OCI-LY3 (cell line): ENCODE measurements around the gene OSBPL2.

Experiments
- H2AFZ ChIP-seq: fragments of 200-600, 300-600 bp; shearing (Covaris generic); 2 replicates; pipeline ENCODE4 v1.6.0; 2014; ENCODE audit warnings: antibody characterized with exemption, low read depth, low read length
- H3K27ac ChIP-seq: fragments of 200-600, 300-600 bp; sonication (generic); 2 replicates; pipeline ENCODE4 v1.5.1; 2014; ENCODE audit warnings: mild to moderate bottlenecking, low read length, moderate library complexity, mixed read lengths
- H3K27me3 ChIP-seq: fragments of 200-600, 300-600 bp; sonication (generic); 2 replicates; pipeline ENCODE4 v1.6.1; 2014; ENCODE audit warnings: low read depth, low read length, mixed read lengths
- H3K36me3 ChIP-seq: fragments of 200-600, 300-600 bp; sonication (generic); replicated peaks from 2 replicates; pipeline ENCODE3; 2014; ENCODE audit warnings: low read depth, low read length, mixed read lengths
- H3K4me1 ChIP-seq: fragments of 300-600, 200-600 bp; sonication (generic); 2 replicates; pipeline ENCODE4 v1.6.1; 2014; ENCODE audit warnings: low read length, mixed read lengths
- H3K4me2 ChIP-seq: fragments of 200-600, 300-600 bp; sonication (generic); 2 replicates; pipeline ENCODE4 v1.6.1; 2014; ENCODE audit warnings: low read length, mixed read lengths
- H3K4me3 ChIP-seq: fragments of 300-600, 200-600 bp; sonication (generic); 2 replicates; pipeline ENCODE4 v1.5.1; 2014; ENCODE audit warnings: antibody characterized with exemption, mild to moderate bottlenecking, low read length, moderate library complexity
- H3K79me2 ChIP-seq: fragments of 300-600, 200-600 bp; shearing (Covaris generic); 2 replicates; pipeline ENCODE4 v1.6.1; 2014; ENCODE audit warnings: mild to moderate bottlenecking, low read length, mixed read lengths
- H3K9ac ChIP-seq: fragments of 300-600, 200-600 bp; shearing (Covaris generic); 2 replicates; pipeline ENCODE4 v1.6.0; 2014; ENCODE audit warnings: mild to moderate bottlenecking, low read length, moderate library complexity
- H3K9me3 ChIP-seq: fragments of 200-600, 300-600 bp; shearing (Covaris generic); 2 replicates; pipeline ENCODE4 v1.6.1; 2014; ENCODE audit warnings: low read length, mixed read lengths; ENCODE audit not compliant: insufficient read depth
- H4K20me1 ChIP-seq: fragments of 200-600, 300-600 bp; sonication (generic); 2 replicates; pipeline ENCODE4 v1.6.1; 2016; ENCODE audit warnings: low read length, mixed read lengths; ENCODE audit not compliant: insufficient read depth
- CTCF ChIP-seq: fragments of 200-600, 300-600 bp; sonication (generic); IDR thresholded peaks from 2 replicates; pipeline ENCODE4 v1.5.1; 2014; ENCODE audit warnings: antibody characterized with exemption, low read length, low read depth
- EZH2phosphoT487 ChIP-seq: fragments of 200-600 bp; shearing (Covaris generic); IDR thresholded peaks from 2 replicates; pipeline ENCODE4 v1.6.1; 2018; ENCODE audit warnings: antibody characterized with exemption, mixed run types, low read depth

OSBPL2 gene

GRCh38 chr20:62200491-62201172 lies 37.7 kb upstream of the OSBPL2 start:
- H2AFZ ChIP-seq = no peak overlapping the region
- peaks cover 44% of the 10 kb centered on the region for H3K36me3 ChIP-seq
- no peak overlapping the region for H3K4me2 ChIP-seq
- no peaks in the 10 kb centered on the region for H4K20me1 ChIP-seq
- H3K9me3 ChIP-seq = no peaks in the 10 kb centered on the region
- H3K79me2 ChIP-seq = no peaks in the 10 kb centered on the region
- H3K4me3 ChIP-seq = no peak overlapping the region
- H3K4me1 ChIP-seq = peaks cover 7% of the 10 kb centered on the region
- H3K27ac ChIP-seq = no peak overlapping the region
- no peaks in the 10 kb centered on the region for H3K27me3 ChIP-seq
- TF ChIP-seq EZH2phosphoT487 (no peak), CTCF (no peak)
- no peak overlapping the region for H3K9ac ChIP-seq

GRCh38 chr20:62201173-62202082 lies 36.9 kb upstream of the OSBPL2 start:
- Histone ChIP-seq H3K4me1 (no peaks in the 10 kb centered on the region), H2AFZ (no peak overlapping the region), H3K9ac (no peak overlapping the region), H3K4me2 (no peak overlapping the region), H3K9me3 (no peaks in the 10 kb centered on the region), H3K36me3 (peaks cover 44% of the 10 kb centered on the region), H4K20me1 (no peaks in the 10 kb centered on the region), H3K27me3 (no peaks in the 10 kb centered on the region), H3K79me2 (no peaks in the 10 kb centered on the region), H3K27ac (no peak overlapping the region), H3K4me3 (no peak overlapping the region)
- no peak for TF ChIP-seq EZH2phosphoT487
- TF ChIP-seq CTCF = no peak

GRCh38 chr20:62202083-62202395 lies 36.3 kb upstream of the OSBPL2 start:
- TF ChIP-seq CTCF (no peak), EZH2phosphoT487 (no peak)
- H3K36me3 ChIP-seq = peaks cover 44% of the 10 kb centered on the region

GRCh38 chr20:62202676-62203377 lies 35.5 kb upstream of the OSBPL2 start:
- Histone ChIP-seq H4K20me1 (no peaks in the 10 kb centered on the region), H3K36me3 (peaks cover 38% of the 10 kb centered on the region), H3K79me2 (no peaks in the 10 kb centered on the region), H3K27ac (no peak overlapping the region), H3K4me2 (no peak overlapping the region), H3K4me3 (no peak overlapping the region), H3K4me1 (no peaks in the 10 kb centered on the region), H3K9ac (no peak overlapping the region), H2AFZ (no peak overlapping the region), H3K27me3 (no peaks in the 10 kb centered on the region), H3K9me3 (no peaks in the 10 kb centered on the region)
- no peak for TF ChIP-seq CTCF
- TF ChIP-seq EZH2phosphoT487 = no peak

More at GRCh38 chr20:62202083-62202395, 36.3 kb upstream of the OSBPL2 start:
- no peak overlapping the region for H3K4me3 ChIP-seq
- no peak overlapping the region for H3K27ac ChIP-seq
- H4K20me1 ChIP-seq = no peaks in the 10 kb centered on the region
- no peak overlapping the region for H2AFZ ChIP-seq
- H3K4me1 ChIP-seq = no peaks in the 10 kb centered on the region
- H3K79me2 ChIP-seq = no peaks in the 10 kb centered on the region
- H3K9ac ChIP-seq = no peak overlapping the region
- H3K9me3 ChIP-seq = no peaks in the 10 kb centered on the region
- H3K4me2 ChIP-seq = no peak overlapping the region
- no peaks in the 10 kb centered on the region for H3K27me3 ChIP-seq
